IPS-15b (cell line): ENCODE data around the gene NMNAT2.

Experiments used
- H3K27me3 ChIP-seq: one replicate; pipeline ENCODE4 v1.6.1; 2013; ENCODE audit warnings: low read length; ENCODE audit not compliant: control insufficient read depth, insufficient read depth
- H3K36me3 ChIP-seq: one replicate; pipeline ENCODE4 v1.6.1; 2013; ENCODE audit warnings: low read length; ENCODE audit not compliant: control insufficient read depth, insufficient read depth
- H3K4me1 ChIP-seq: one replicate; pipeline ENCODE4 v1.6.1; 2013; ENCODE audit warnings: mild to moderate bottlenecking, low read length; ENCODE audit not compliant: control insufficient read depth, insufficient read depth
- H3K4me3 ChIP-seq: one replicate; pipeline ENCODE4 v1.5.1; 2013; ENCODE audit warnings: low read depth, low read length
- H3K9ac ChIP-seq: one replicate; pipeline ENCODE4 v1.6.1; 2013; ENCODE audit warnings: low read depth, mild to moderate bottlenecking, low read length
- H3K9me3 ChIP-seq: one replicate; pipeline ENCODE4 v1.6.1; 2013; ENCODE audit warnings: mild to moderate bottlenecking, low read length; ENCODE audit not compliant: control insufficient read depth, insufficient read depth

Gene NMNAT2

DNA sequence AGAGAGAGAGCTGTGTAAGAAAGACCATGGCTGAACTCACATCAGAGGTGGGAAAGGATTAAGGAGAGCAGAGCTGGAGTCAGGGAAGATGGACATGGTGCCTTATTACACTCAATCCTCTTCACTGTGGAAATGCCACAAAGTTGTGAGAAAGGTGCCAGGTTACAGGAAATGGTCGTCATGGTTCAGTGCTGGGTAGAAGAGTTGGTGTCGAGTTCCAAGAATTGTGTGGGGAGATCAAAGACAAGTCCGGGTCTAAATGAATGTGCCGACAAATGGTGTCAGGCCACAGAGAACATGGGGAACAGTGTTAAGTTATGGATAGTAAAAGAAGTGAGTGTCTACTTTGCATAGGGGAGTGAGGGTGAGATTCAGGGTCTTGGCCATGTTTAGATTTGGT, 191.2 kb downstream of the NMNAT2 start:
- H3K9ac ChIP-seq: no peak overlapping the region
- no peaks in the 10 kb centered on the region for H3K27me3 ChIP-seq
- no peaks in the 10 kb centered on the region for H3K36me3 ChIP-seq

DNA sequence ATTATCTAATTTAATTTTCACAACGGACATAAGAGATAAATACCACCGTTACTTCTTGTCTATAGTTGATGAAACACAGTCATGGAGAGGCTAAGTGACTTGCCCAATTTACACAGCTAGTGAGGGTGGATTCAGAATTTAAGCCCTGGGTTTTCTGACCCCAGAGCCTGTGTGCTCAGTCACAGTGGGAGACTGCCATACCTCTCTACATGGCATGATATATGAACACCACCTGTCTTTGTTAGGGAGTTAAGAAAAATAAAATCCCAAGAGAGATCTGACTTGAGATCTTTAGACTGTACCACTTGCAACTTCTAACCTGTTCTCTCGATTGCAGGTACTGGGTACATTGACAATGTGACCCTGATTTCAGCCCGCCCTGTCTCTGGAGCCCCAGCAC, 191.8 kb downstream of the NMNAT2 start:
- Histone ChIP-seq H3K9me3 (no peaks in the 10 kb centered on the region), H3K27me3 (no peaks in the 10 kb centered on the region), H3K4me1 (no peaks in the 10 kb centered on the region), H3K9ac (no peak overlapping the region), H3K36me3 (no peaks in the 10 kb centered on the region), H3K4me3 (no peak overlapping the region)

More for the DNA sequence above, 191.2 kb downstream of the NMNAT2 start:
- Histone ChIP-seq H3K4me3 (no peak overlapping the region), H3K9me3 (no peaks in the 10 kb centered on the region), H3K4me1 (no peaks in the 10 kb centered on the region)

GRCh38 chr1:183223467-183223866, 194.7 kb downstream of the NMNAT2 start:
- Histone ChIP-seq H3K4me3 (no peak overlapping the region), H3K9me3 (no peaks in the 10 kb centered on the region), H3K27me3 (no peaks in the 10 kb centered on the region), H3K4me1 (peaks cover 7% of the 10 kb centered on the region), H3K9ac (no peak overlapping the region), H3K36me3 (no peaks in the 10 kb centered on the region)

DNA sequence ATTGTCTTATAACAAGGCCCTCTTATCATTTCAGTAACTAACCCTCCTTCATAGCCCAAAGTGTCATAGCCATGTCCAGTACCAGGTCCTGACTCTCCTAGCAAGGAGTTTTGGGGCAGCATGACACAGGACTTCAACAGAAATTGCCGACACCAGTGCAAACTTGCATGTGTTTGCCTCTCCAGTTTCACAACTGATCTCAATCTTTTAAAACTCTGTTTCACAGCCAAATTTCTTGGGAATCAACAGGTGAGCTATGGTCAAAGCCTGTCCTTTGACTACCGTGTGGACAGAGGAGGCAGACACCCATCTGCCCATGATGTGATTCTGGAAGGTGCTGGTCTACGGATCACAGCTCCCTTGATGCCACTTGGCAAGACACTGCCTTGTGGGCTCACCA, 195.3 kb downstream of the NMNAT2 start:
- no peaks in the 10 kb centered on the region for H3K36me3 ChIP-seq
- H3K4me1 ChIP-seq: peaks cover 9% of the 10 kb centered on the region
- no peaks in the 10 kb centered on the region for H3K9me3 ChIP-seq
- H3K9ac ChIP-seq: no peak overlapping the region
- no peak overlapping the region for H3K4me3 ChIP-seq
- H3K27me3 ChIP-seq: no peaks in the 10 kb centered on the region

DNA sequence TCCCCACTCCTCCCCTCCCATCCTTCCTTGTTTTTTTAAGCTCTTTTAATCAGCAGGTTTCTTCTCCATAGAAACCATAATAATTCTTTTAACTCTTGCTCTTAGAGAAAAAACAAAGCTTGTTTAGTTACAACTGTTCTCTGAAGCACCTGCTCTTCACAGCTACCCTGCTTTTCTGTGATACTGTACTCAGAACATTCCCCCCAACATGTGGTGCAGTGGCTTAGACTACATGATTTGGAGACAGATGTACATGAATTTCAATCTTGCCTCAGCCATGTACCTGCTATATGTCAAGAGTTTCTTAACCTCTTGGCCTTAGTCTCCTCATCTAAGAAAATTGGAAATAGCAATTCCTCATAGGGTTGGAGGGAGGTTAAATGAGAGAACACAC, 198.6 kb downstream of the NMNAT2 start:
- Histone ChIP-seq H3K4me1 (peaks cover 9% of the 10 kb centered on the region), H3K36me3 (no peaks in the 10 kb centered on the region), H3K9ac (no peak overlapping the region), H3K27me3 (no peaks in the 10 kb centered on the region), H3K4me3 (no peak overlapping the region), H3K9me3 (no peaks in the 10 kb centered on the region)

DNA sequence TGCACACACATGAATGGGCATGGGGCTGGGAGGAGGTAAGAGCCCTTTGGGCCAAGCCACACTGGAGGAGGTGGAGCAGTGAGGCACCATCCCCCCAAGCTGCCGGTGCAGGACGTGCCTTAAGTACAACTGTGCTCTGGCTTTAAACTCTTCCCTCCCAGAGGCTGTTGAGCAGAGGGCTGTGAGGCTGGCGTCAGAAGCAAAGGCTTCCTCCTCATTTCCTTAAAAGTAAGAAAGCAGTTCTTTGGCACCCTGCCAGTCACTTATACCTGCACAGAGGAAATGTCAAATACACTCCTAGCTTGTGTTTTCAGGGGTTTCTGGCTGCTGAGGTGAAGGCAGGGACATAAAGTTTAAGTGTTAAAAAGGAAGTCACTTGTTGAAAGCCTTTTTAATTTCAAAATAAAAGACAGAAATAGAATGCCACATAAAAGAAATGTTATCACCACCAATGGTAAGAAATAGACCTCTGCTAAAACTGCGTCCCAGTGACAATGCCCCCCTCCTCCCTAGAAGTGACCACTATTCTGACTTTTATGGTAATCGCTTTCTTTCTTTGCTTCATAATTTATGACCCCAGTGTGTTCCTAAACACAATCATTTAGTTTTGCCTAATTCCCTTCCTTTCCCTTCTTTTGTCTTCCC, 199.1 kb downstream of the NMNAT2 start:
- Histone ChIP-seq H3K9me3 (no peaks in the 10 kb centered on the region), H3K27me3 (no peaks in the 10 kb centered on the region), H3K9ac (no peak overlapping the region), H3K4me1 (peaks cover 9% of the 10 kb centered on the region), H3K36me3 (no peaks in the 10 kb centered on the region), H3K4me3 (no peak overlapping the region)

- H3K36me3 ChIP-seq: no peaks in the 10 kb centered on the region
- H3K9ac ChIP-seq: no peak overlapping the region
- peaks cover 9% of the 10 kb centered on the region for H3K4me1 ChIP-seq
- H3K4me3 ChIP-seq: no peak overlapping the region
- no peaks in the 10 kb centered on the region for H3K27me3 ChIP-seq
- H3K9me3 ChIP-seq: no peaks in the 10 kb centered on the region
Measured at GRCh38 chr1:183218027-183218618, 200.1 kb downstream of the NMNAT2 start.

GRCh38 chr1:183215936-183216335, 202.2 kb downstream of the NMNAT2 start:
- H3K36me3 ChIP-seq: no peaks in the 10 kb centered on the region
- H3K27me3 ChIP-seq: no peaks in the 10 kb centered on the region
- no peaks in the 10 kb centered on the region for H3K9me3 ChIP-seq
- H3K4me1 ChIP-seq: peaks cover 9% of the 10 kb centered on the region
- no peak overlapping the region for H3K9ac ChIP-seq
- no peak overlapping the region for H3K4me3 ChIP-seq

DNA sequence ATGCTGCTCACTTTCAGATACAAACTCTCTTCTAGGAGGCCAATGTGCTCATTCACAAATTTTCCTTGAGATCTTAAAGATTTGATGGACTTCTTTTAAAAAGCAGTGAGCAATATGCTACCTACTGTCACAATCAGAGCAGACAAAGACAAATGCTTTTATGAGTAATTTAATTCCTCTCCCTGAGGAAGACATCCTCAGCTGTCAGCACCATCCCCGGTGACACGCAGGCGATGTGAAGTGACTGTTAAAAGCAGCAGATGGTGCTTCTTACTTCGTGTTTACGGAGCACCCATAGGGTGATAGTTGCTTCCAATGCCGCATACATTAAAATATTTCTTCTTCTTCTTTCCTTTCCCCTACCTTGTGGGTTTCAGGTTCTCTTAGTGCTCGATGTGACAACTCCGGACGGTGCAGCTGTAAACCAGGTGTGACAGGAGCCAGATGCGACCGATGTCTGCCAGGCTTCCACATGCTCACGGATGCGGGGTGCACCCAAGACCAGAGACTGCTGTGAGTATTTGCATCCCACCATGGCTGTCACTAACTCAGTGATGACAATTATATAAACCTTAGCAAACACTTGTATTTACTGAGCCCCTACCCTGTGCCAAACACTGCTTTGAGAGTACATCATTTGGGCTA, 203.0 kb downstream of the NMNAT2 start:
- Histone ChIP-seq H3K36me3 (no peaks in the 10 kb centered on the region), H3K4me1 (peaks cover 9% of the 10 kb centered on the region), H3K27me3 (no peaks in the 10 kb centered on the region), H3K9ac (no peak overlapping the region), H3K4me3 (no peak overlapping the region), H3K9me3 (no peaks in the 10 kb centered on the region)

GRCh38 chr1:183214021-183214970, 203.9 kb downstream of the NMNAT2 start:
- H3K36me3 ChIP-seq: no peaks in the 10 kb centered on the region
- no peak overlapping the region for H3K4me3 ChIP-seq
- no peak overlapping the region for H3K9ac ChIP-seq
- peaks cover 7% of the 10 kb centered on the region for H3K4me1 ChIP-seq
- no peaks in the 10 kb centered on the region for H3K27me3 ChIP-seq
- no peaks in the 10 kb centered on the region for H3K9me3 ChIP-seq

DNA sequence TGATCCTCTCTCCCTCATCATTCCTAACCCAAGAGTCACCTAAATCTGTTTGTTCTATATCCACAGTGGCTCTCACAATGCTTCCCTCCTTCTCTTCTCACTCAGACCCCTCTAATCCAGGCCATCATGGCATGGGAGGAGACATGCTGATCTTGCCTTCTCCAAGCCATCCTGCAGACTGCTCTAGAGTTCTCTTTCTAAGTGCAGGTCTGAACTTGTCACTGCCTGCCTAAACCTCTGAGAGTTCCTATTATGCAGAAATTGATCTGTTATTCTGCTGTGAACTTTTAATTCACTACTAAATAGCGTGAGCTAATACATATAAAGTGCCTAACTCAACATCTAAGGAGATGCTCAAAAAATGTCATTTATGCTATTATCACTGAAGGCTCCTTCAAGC, 205.3 kb downstream of the NMNAT2 start:
- H3K27me3 ChIP-seq: no peaks in the 10 kb centered on the region
- no peak overlapping the region for H3K4me3 ChIP-seq
- no peaks in the 10 kb centered on the region for H3K36me3 ChIP-seq
- no peaks in the 10 kb centered on the region for H3K9me3 ChIP-seq
- no peak overlapping the region for H3K9ac ChIP-seq
- H3K4me1 ChIP-seq: no peaks in the 10 kb centered on the region
